Mesendoderm (in vitro differentiated cells): ENCODE data around the gene CILP2.

Source experiments
- DNase-seq: peaks from one replicate; pipeline ENCODE4 v3.0.0; 2013
- H2AK5ac ChIP-seq: 2 replicates; pipeline ENCODE4 v1.6.1; 2013; ENCODE audit warnings: low read length, inconsistent platforms
- H2BK120ac ChIP-seq: 2 replicates; pipeline ENCODE4 v1.6.1; 2013; ENCODE audit warnings: low read depth, mild to moderate bottlenecking, low read length, moderate library complexity, mixed read lengths
- H2BK15ac ChIP-seq: replicated peaks from 2 replicates; pipeline ENCODE4 v1.6.1; 2013; ENCODE audit warnings: low read depth, mild to moderate bottlenecking, moderate library complexity
- H2BK5ac ChIP-seq: 2 replicates; pipeline ENCODE4 v1.6.1; 2013; ENCODE audit warnings: low read length, inconsistent platforms
- H3K18ac ChIP-seq: 2 replicates; pipeline ENCODE4 v1.6.1; 2013; ENCODE audit warnings: mild to moderate bottlenecking, low read length, mixed read lengths
- H3K23ac ChIP-seq: one replicate; pipeline ENCODE4 v1.6.1; 2013; ENCODE audit warnings: low read length
- H3K27ac ChIP-seq: 2 replicates; pipeline ENCODE4 v1.5.1; 2013; ENCODE audit warnings: low read depth, mild to moderate bottlenecking, inconsistent platforms, low read length, moderate library complexity
- H3K27me3 ChIP-seq: 2 replicates; pipeline ENCODE4 v1.6.1; 2013; ENCODE audit warnings: low read length, control low read depth, mild to moderate bottlenecking, inconsistent platforms; ENCODE audit not compliant: insufficient read depth, poor library complexity
- H3K36me3 ChIP-seq: 2 replicates; pipeline ENCODE4 v1.6.1; 2013; ENCODE audit warnings: low read length, inconsistent platforms; ENCODE audit not compliant: control insufficient read depth, insufficient read depth
- H3K4ac ChIP-seq: one replicate; pipeline ENCODE4 v1.6.1; 2013; ENCODE audit warnings: low read depth, mild to moderate bottlenecking, low read length, moderate library complexity
- H3K4me1 ChIP-seq: 2 replicates; pipeline ENCODE4 v1.6.1; 2013; ENCODE audit warnings: low read depth, low read length, inconsistent platforms; ENCODE audit not compliant: control insufficient read depth
- H3K4me2 ChIP-seq: 2 replicates; pipeline ENCODE4 v1.6.1; 2013; ENCODE audit warnings: low read length
- H3K4me3 ChIP-seq: 2 replicates; pipeline ENCODE4 v1.5.1; 2013; ENCODE audit warnings: mild to moderate bottlenecking, low read length
- H3K56ac ChIP-seq: one replicate; pipeline ENCODE4 v1.6.1; 2013; ENCODE audit warnings: low read length
- H3K79me1 ChIP-seq: 2 replicates; pipeline ENCODE4 v1.6.1; 2013; ENCODE audit warnings: low read length, inconsistent platforms
- H3K79me2 ChIP-seq: 2 replicates; pipeline ENCODE4 v1.6.1; 2013; ENCODE audit warnings: mild to moderate bottlenecking, low read length; ENCODE audit not compliant: control insufficient read depth, insufficient read depth
- H3K9ac ChIP-seq: 2 replicates; pipeline ENCODE4 v1.6.1; 2013; ENCODE audit warnings: low read length, inconsistent platforms
- H4K5ac ChIP-seq: one replicate; pipeline ENCODE4 v1.6.1; 2013; ENCODE audit warnings: low read length
- H4K8ac ChIP-seq: one replicate; pipeline ENCODE4 v1.6.1; 2013; ENCODE audit warnings: low read depth, mild to moderate bottlenecking, control low read depth, low read length, moderate library complexity
- WGBS: extraction: QIAGEN DNeasy Blood & Tissue Kit; methylation state at CpG from one replicate; pipeline ENCODE4 v1.1.7; 2013; ENCODE audit warnings: low lambda C conversion rate, missing lambda C conversion rate; ENCODE audit not compliant: insufficient coverage; ENCODE audit errors: extremely low coverage; 5-methylcytosine and 5-hydroxymethylcytosine counted together

Gene CILP2

GRCh38 chr19:19504754-19505668 lies 33.1 kb upstream of the CILP2 start:
- no peak overlapping the region for H2AK5ac ChIP-seq
- no peaks in the 10 kb centered on the region for H3K4me1 ChIP-seq
- no peak overlapping the region for H3K56ac ChIP-seq
- no peak overlapping the region for H3K4me2 ChIP-seq
- no peaks in the 10 kb centered on the region for H3K27me3 ChIP-seq
- no peak overlapping the region for H3K4ac ChIP-seq
- no peak overlapping the region for H4K5ac ChIP-seq
- no peaks in the 10 kb centered on the region for H3K79me1 ChIP-seq
- no peaks in the 10 kb centered on the region for H3K79me2 ChIP-seq
- H3K18ac ChIP-seq = no peak overlapping the region
- H4K8ac ChIP-seq = no peak overlapping the region
- no CpG with 5 or more reads among the region's 23 CpGs for WGBS
- no peak overlapping the region for H2BK15ac ChIP-seq
- no peak overlapping the region for H3K4me3 ChIP-seq
- no peak overlapping the region for H2BK5ac ChIP-seq
- no peak for DNase-seq
- H3K23ac ChIP-seq = no peak overlapping the region
- no peak overlapping the region for H3K27ac ChIP-seq
- H3K36me3 ChIP-seq = peaks cover 26% of the 10 kb centered on the region
- H2BK120ac ChIP-seq = no peak overlapping the region
- no peak overlapping the region for H3K9ac ChIP-seq

- no peak overlapping the region for H2AK5ac ChIP-seq
- no peak overlapping the region for H3K23ac ChIP-seq
- H4K5ac ChIP-seq = no peak overlapping the region
- DNase-seq = no peak
- no peaks in the 10 kb centered on the region for H3K79me2 ChIP-seq
- no peak overlapping the region for H4K8ac ChIP-seq
- no peaks in the 10 kb centered on the region for H3K27me3 ChIP-seq
- H2BK15ac ChIP-seq = no peak overlapping the region
- H3K4me2 ChIP-seq = no peak overlapping the region
- H3K9ac ChIP-seq = no peak overlapping the region
- H3K79me1 ChIP-seq = no peaks in the 10 kb centered on the region
- H3K4ac ChIP-seq = no peak overlapping the region
- no peak overlapping the region for H3K56ac ChIP-seq
- no peak overlapping the region for H3K27ac ChIP-seq
- no peaks in the 10 kb centered on the region for H3K4me1 ChIP-seq
- peaks cover 23% of the 10 kb centered on the region for H3K36me3 ChIP-seq
- H3K4me3 ChIP-seq = no peak overlapping the region
- H2BK5ac ChIP-seq = no peak overlapping the region
- no CpG with 5 or more reads among the region's 27 CpGs for WGBS
- H3K18ac ChIP-seq = no peak overlapping the region
- no peak overlapping the region for H2BK120ac ChIP-seq
Measured at GRCh38 chr19:19505669-19506326, 32.3 kb upstream of the CILP2 start.

DNA sequence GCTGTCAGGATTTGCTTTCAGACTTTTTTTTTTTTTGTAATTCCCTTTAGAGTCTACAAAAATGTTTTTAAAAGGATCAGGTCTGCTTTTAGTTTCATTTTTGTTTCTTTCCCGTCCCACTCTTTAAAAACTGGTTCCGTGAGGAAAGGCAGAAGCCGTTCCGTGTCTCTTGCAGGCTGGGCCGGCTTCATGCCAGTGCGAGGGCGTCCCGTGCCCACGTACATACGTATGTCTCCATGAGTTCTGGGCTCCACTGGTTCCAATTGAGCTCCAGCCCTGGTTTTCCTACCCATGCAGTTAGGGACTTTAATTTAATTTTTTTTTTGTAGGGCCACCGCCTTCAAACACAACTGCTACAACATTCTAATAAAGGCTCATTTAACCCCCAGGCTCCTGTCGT lies 31.5 kb upstream of the CILP2 start:
- no peak overlapping the region for H3K4ac ChIP-seq
- H3K36me3 ChIP-seq = peaks cover 19% of the 10 kb centered on the region
- no peaks in the 10 kb centered on the region for H3K4me1 ChIP-seq
- no peak for DNase-seq
- no peaks in the 10 kb centered on the region for H3K27me3 ChIP-seq
- no peak overlapping the region for H3K4me2 ChIP-seq
- no peaks in the 10 kb centered on the region for H3K79me1 ChIP-seq
- no peaks in the 10 kb centered on the region for H3K79me2 ChIP-seq
- H2AK5ac ChIP-seq = no peak overlapping the region
- H4K8ac ChIP-seq = no peak overlapping the region
- no CpG with 5 or more reads among the region's 12 CpGs for WGBS
- H2BK15ac ChIP-seq = no peak overlapping the region
- H3K23ac ChIP-seq = no peak overlapping the region
- H4K5ac ChIP-seq = no peak overlapping the region
- H3K56ac ChIP-seq = no peak overlapping the region
- no peak overlapping the region for H3K18ac ChIP-seq
- no peak overlapping the region for H2BK5ac ChIP-seq
- no peak overlapping the region for H3K27ac ChIP-seq
- H3K4me3 ChIP-seq = no peak overlapping the region
- H2BK120ac ChIP-seq = no peak overlapping the region
- H3K9ac ChIP-seq = no peak overlapping the region

GRCh38 chr19:19507354-19507753 lies 30.7 kb upstream of the CILP2 start:
- H3K4me2 ChIP-seq = no peak overlapping the region
- H2BK5ac ChIP-seq = no peak overlapping the region
- H2BK120ac ChIP-seq = no peak overlapping the region
- H3K27ac ChIP-seq = no peak overlapping the region
- H2AK5ac ChIP-seq = no peak overlapping the region
- H3K27me3 ChIP-seq = no peaks in the 10 kb centered on the region
- H3K4me1 ChIP-seq = no peaks in the 10 kb centered on the region
- no peak overlapping the region for H3K23ac ChIP-seq
- H3K79me2 ChIP-seq = no peaks in the 10 kb centered on the region
- H3K79me1 ChIP-seq = no peaks in the 10 kb centered on the region
- H4K8ac ChIP-seq = no peak overlapping the region
- H3K4me3 ChIP-seq = no peak overlapping the region
- H3K18ac ChIP-seq = no peak overlapping the region
- no peak overlapping the region for H3K56ac ChIP-seq
- peaks cover 15% of the 10 kb centered on the region for H3K36me3 ChIP-seq
- H3K4ac ChIP-seq = no peak overlapping the region
- WGBS = no CpG with 5 or more reads among the region's 8 CpGs
- DNase-seq = no peak
- no peak overlapping the region for H4K5ac ChIP-seq
- no peak overlapping the region for H2BK15ac ChIP-seq
- no peak overlapping the region for H3K9ac ChIP-seq

GRCh38 chr19:19508217-19508616 lies 29.8 kb upstream of the CILP2 start:
- H3K4me1 ChIP-seq = no peaks in the 10 kb centered on the region
- H3K4ac ChIP-seq = no peak overlapping the region
- WGBS = no CpG with 5 or more reads among the region's 11 CpGs
- H3K79me2 ChIP-seq = no peaks in the 10 kb centered on the region
- no peak overlapping the region for H3K23ac ChIP-seq
- H4K5ac ChIP-seq = no peak overlapping the region
- no peak overlapping the region for H4K8ac ChIP-seq
- no peaks in the 10 kb centered on the region for H3K79me1 ChIP-seq
- H2BK5ac ChIP-seq = no peak overlapping the region
- no peak overlapping the region for H2BK15ac ChIP-seq
- no peak overlapping the region for H3K9ac ChIP-seq
- H2BK120ac ChIP-seq = no peak overlapping the region
- no peaks in the 10 kb centered on the region for H3K27me3 ChIP-seq
- H3K4me3 ChIP-seq = no peak overlapping the region
- no peak overlapping the region for H3K27ac ChIP-seq
- H3K18ac ChIP-seq = no peak overlapping the region
- no peak overlapping the region for H3K4me2 ChIP-seq
- no peak for DNase-seq
- H2AK5ac ChIP-seq = no peak overlapping the region
- no peak overlapping the region for H3K56ac ChIP-seq
- peaks cover 13% of the 10 kb centered on the region for H3K36me3 ChIP-seq
